Islet of Langerhans (tissue), 1 donor: ENCODE measurements around the gene CDC42BPB.

Experiments used
- FAIRE-seq: peaks from one replicate; lab custom pipeline; 2011; peaks lifted over from hg19 to GRCh38; lab: Jason Lieb, UNC

CDC42BPB gene, protein sequence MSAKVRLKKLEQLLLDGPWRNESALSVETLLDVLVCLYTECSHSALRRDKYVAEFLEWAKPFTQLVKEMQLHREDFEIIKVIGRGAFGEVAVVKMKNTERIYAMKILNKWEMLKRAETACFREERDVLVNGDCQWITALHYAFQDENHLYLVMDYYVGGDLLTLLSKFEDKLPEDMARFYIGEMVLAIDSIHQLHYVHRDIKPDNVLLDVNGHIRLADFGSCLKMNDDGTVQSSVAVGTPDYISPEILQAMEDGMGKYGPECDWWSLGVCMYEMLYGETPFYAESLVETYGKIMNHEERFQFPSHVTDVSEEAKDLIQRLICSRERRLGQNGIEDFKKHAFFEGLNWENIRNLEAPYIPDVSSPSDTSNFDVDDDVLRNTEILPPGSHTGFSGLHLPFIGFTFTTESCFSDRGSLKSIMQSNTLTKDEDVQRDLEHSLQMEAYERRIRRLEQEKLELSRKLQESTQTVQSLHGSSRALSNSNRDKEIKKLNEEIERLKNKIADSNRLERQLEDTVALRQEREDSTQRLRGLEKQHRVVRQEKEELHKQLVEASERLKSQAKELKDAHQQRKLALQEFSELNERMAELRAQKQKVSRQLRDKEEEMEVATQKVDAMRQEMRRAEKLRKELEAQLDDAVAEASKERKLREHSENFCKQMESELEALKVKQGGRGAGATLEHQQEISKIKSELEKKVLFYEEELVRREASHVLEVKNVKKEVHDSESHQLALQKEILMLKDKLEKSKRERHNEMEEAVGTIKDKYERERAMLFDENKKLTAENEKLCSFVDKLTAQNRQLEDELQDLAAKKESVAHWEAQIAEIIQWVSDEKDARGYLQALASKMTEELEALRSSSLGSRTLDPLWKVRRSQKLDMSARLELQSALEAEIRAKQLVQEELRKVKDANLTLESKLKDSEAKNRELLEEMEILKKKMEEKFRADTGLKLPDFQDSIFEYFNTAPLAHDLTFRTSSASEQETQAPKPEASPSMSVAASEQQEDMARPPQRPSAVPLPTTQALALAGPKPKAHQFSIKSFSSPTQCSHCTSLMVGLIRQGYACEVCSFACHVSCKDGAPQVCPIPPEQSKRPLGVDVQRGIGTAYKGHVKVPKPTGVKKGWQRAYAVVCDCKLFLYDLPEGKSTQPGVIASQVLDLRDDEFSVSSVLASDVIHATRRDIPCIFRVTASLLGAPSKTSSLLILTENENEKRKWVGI (N-terminal part only)

GRCh38 chr14:103057372-103058163, at the start of gene CDC42BPB:
Gene CDC42BPB, minus strand, starts transcription at chr14:103057549. Its CDS starts 376 bp downstream, at chr14:103057173.
- FAIRE-seq = no peak

DNA sequence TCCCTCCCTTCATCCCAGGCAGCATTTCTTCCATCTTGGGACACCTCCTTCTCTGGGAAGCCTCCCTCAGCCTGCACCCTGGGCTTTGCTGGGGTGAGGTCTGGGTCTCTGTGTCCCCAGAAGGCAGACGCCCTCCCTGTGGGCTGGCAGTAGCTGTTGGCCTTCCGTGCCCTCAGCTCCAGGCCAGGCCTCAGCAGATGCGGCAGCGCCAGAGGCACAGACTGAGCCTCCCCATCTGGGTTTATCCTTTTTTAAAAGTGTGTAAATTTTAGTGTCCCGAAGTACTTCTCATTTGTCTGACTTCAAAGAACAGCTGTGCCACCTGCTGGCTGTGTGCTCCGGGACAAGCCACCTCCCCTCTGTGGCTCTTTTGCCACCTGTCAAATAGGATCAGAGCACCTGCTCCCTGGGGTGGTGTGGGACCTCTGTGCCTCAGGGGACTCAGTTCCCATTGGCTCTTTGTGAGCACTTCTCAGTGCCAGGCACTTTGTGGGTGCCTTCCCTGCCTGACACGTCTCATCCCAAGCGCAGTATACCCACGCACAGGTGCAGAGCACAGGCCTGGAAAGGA, 48.3 kb upstream of the CDC42BPB start:
- no peak for FAIRE-seq

GRCh38 chr14:103104654-103105452, 47.5 kb upstream of the CDC42BPB start:
- FAIRE-seq = no peak

- FAIRE-seq = no peak
Measured at GRCh38 chr14:103104389-103104653, 47.0 kb upstream of the CDC42BPB start.

GRCh38 chr14:103103461-103104388, 46.4 kb upstream of the CDC42BPB start:
- FAIRE-seq = no peak

DNA sequence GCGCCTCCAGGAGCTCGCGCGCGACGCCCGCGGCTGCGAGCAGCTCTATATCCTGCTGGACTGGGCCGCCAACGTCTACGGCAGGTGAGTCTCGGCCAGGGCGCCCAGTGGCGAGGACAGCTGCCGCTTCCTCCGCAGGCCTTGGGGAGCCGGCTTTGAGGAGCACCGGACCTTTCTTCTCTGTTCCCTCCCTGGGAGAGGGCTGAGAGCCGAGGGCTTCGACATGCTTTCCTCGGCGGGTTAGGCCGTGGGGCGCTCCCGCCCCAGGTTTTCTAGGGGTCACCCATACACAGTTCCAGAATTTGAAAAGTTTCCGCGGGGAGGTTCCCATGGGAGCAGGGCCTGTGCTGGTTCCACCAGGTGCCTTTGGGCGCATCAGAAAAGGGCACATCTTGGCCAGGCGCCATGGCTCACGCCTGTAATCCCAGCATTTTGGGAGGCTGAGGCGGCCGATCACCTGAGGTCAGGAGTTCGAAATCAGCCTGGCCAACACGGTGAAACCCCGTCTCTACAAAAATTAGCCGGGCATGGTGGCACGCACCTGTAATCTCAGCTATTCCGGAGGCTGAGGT, 45.4 kb upstream of the CDC42BPB start:
- no peak for FAIRE-seq

DNA sequence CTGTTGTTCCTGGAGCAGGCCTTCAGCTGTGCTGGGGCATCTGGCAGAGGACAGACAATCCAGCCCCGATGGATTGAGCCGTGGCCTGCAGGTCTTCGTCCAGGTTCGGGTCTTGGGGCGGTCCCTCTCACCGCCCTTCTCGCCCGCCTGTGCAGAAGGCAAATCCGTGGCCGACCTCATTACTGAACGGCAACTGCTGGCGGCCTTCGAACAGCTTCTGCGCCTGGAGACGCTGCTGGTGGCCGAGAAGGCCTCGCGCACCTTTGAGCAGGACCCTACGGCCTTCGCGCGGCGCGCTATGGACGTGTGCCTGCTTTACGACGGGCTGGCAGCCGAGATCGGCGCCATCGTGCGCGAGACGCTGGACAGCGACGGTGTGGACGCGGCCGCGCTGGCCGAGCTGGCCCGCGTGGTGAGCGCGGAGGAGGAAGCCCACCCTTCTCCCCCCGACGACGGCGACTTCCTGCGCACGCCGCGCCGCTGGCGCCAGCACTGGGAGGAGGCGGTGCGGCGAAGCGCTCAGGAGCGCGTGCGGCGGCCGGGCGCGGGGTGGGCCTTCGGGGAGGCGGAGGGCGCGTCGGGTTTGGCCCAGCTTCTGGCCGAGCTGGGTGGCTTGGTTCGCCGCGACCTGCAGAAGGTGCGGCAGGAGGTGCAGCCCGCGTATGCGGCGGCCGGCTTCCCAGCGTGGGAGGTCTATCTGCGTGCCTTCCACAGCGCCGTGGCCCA, 44.8 kb upstream of the CDC42BPB start:
- no peak for FAIRE-seq

- FAIRE-seq = no peak
Measured at GRCh38 chr14:103101257-103101962, 44.1 kb upstream of the CDC42BPB start.

- no peak for FAIRE-seq
Measured at GRCh38 chr14:103100281-103101121, 43.2 kb upstream of the CDC42BPB start.

DNA sequence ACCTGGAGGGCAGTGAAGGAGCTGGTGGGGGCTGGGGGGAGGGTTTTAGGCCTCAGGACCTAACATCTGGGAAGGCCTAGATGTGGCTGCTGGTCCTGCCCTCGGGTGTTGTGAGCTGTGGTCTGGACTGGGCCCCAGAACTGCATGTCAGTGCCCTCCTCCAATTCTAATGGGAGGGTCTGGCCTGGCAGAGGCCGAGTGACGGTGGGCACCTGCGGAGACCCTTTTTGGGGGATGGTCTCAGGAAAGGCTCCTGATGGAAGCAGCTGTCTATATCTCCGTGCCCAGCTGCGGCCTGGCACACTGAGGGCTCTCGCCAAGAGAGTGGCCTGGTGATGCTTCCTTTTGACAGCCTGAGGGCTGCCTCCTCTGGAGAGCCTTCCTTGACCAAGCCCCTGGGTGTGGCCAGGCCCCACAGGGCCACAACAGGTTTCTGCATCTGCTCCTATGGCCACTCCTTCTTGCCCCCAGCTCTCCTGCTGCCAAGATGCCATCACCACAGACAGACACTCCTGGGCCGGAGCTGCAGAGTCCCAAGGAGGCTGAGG, 42.5 kb upstream of the CDC42BPB start:
- FAIRE-seq = no peak

GRCh38 chr14:103099081-103099732, 41.9 kb upstream of the CDC42BPB start:
- no peak for FAIRE-seq

DNA sequence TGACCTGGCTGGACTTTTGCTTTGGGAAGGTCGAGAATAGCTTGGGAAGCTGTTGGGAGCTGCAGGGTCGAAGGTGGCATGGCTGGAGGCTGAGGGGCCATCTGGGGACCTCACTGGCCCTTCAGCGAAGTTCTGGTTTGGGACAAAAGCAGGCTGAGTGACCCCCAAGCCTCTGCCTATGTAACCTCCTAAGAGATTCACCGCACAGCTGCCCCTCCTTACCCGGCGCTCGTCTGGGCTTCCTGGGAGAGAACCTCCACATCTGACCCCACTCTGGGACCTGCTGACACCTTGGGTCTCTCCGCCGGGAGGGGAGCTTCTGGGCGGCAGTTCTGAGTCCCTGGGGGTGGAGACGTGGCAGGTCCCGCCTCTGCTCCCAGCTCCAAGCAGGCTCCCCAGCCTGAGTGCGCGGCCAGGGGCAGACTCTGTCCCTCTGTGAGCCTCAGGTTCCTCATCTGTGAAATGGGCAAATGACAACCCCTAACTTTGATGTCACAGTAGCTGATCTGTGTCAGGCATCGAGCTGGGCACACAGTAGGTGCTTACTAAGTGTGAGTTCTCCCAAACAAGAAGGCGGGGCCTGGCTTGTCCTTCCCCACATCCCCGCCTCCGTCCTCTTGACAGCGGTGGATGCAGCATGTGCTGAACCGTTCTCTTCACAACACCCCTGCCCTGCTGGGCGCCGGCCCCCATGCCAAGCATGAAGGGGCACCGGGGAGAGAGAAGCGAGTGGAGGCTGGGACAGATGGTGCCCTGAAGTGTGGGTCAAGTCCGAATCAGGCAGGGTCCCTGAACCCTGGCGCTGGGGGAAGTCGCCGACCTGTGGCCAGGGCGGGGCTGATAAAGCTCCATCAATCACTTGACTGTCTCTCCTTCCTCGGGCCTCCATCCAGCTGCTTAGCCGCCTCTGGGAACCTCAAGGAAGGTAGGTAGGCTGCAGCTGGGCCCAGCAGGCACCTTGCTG, 40.9 kb upstream of the CDC42BPB start:
- FAIRE-seq = no peak

DNA sequence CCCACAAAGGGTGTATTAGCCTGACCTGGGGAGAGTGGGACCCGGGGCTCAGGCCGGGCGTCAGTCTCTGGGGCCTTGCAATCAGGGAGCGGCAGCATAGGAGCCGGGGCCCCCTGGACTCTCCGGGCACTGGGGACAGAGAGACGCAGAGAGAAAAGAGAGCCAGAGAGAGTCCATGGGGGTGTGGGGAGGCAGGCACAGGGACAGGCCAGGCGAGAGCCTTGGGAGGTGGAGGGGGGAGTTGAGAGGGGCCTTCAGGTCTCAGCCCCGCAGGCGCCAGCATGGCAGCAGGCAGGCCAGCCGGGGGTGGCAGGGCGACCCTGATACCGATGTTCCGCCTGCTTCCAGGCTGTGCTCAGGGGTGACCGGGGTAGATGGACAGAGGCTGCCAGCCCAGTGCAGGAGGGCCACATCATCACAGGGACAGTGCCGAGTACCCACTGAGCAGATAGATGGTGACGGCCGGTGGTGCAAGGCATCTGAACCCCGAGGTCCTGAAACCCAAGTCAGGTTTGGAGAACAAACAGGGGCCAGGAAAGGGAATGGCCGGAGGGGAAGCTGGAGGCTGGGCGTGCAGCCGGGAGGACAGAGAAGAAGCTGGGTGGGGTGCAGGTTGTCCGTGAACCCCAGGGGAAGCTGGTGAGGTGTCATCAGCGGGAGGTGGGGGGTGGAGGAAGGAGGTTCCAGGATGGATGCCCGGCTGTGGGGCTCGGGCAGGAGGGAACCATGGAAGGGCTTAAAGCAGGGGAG, 40.1 kb upstream of the CDC42BPB start:
- FAIRE-seq = no peak

- FAIRE-seq = no peak
Measured at GRCh38 chr14:103096387-103096786, 39.0 kb upstream of the CDC42BPB start.
